PFSK-1 (cell line): ENCODE measurements around the gene ACTN2.

Experiments used
- FOXP2 ChIP-seq: optimal IDR thresholded peaks from 2 replicates; pipeline ENCODE3; 2011; ENCODE audit warnings: borderline replicate concordance, control low read depth, inconsistent platforms; ENCODE audit not compliant: insufficient read depth; ENCODE audit errors: extremely low read length, extremely low read depth
- POLR2AphosphoS5 ChIP-seq: IDR thresholded peaks from 2 replicates; pipeline ENCODE4 v1.6.1; 2012; ENCODE audit warnings: low read depth, mild to moderate bottlenecking, control low read depth, low read length, moderate library complexity
- REST ChIP-seq, 2 experiments: IDR thresholded peaks; 2 replicates each; pipeline versions ENCODE4 v1.6.1 to v1.8.0; 2011 to 2012; ENCODE audit warnings: low read depth in 2 of 2, low read length in 2 of 2, control low read depth in 1 of 2, inconsistent platforms in 1 of 2, mild to moderate bottlenecking in 1 of 2, moderate library complexity in 1 of 2; ENCODE audit not compliant: insufficient read depth in 1 of 2
- SIN3A ChIP-seq: IDR thresholded peaks from 2 replicates; pipeline ENCODE4 v1.6.1; 2012; ENCODE audit warnings: mild to moderate bottlenecking, low read length, moderate library complexity, borderline replicate concordance; ENCODE audit not compliant: insufficient read depth
- TAF1 ChIP-seq: IDR thresholded peaks from 2 replicates; pipeline ENCODE4 v1.6.1; 2012; ENCODE audit warnings: low read length, control low read depth, borderline replicate concordance; ENCODE audit not compliant: insufficient read depth

- no peak for TF ChIP-seq POLR2AphosphoS5
- no peak for TF ChIP-seq REST (IDR thresholded peaks at IDR 0.05; ENCODE audit: insufficient read depth in 1 of 2, low read depth in 2 of 2, low read length in 2 of 2)
- TF ChIP-seq SIN3A = no peak
- TF ChIP-seq TAF1 = no peak
- TF ChIP-seq FOXP2 = no peak
Measured at GRCh38 chr1:236716160-236716559, 29.9 kb downstream of the ACTN2 start.
